Stimulated activated naive CD8-positive, alpha-beta T cell treated with anti-CD3 and anti-CD28 coated beads, Interleukin-15, Interleukin-2, amounts not matched to agents 100 ng/mL and 50 ng/mL, for 24 hours (primary cell): Measurements from ENCODE around the gene NRXN2.

Experiments
- H3K27ac Mint-ChIP-seq: one replicate; pipeline ENCODE4 v1.8.0; 2021; ENCODE audit warnings: mild to moderate bottlenecking, mixed read lengths
- H3K27me3 Mint-ChIP-seq: one replicate; pipeline ENCODE4 v1.8.0; 2021; ENCODE audit warnings: mixed read lengths
- H3K36me3 Mint-ChIP-seq: one replicate; pipeline ENCODE4 v1.8.0; 2021; ENCODE audit warnings: low read depth, mixed read lengths
- H3K4me1 Mint-ChIP-seq: one replicate; pipeline ENCODE4 v1.8.0; 2021; ENCODE audit warnings: low read depth, mixed read lengths
- H3K4me3 Mint-ChIP-seq: one replicate; pipeline ENCODE4 v1.8.0; 2021; ENCODE audit warnings: mild to moderate bottlenecking, mixed read lengths
- H3K9me3 Mint-ChIP-seq: one replicate; pipeline ENCODE4 v1.8.0; 2021; ENCODE audit warnings: mixed read lengths

NRXN2 gene

GRCh38 chr11:64742087-64742888, 19.3 kb upstream of the NRXN2 start:
- no peaks in the 10 kb centered on the region for H3K9me3 Mint-ChIP-seq
- no peaks in the 10 kb centered on the region for H3K36me3 Mint-ChIP-seq
- peak overlapping the region; percentile 58 for H3K4me3 Mint-ChIP-seq
- H3K27me3 Mint-ChIP-seq = peaks cover 7% of the 10 kb centered on the region
- H3K4me1 Mint-ChIP-seq = peaks cover 27% of the 10 kb centered on the region
- H3K27ac Mint-ChIP-seq = no peak overlapping the region

GRCh38 chr11:64741375-64742086, 18.5 kb upstream of the NRXN2 start:
- peak overlapping the region; percentile 20 for H3K4me3 Mint-ChIP-seq
- peaks cover 27% of the 10 kb centered on the region for H3K4me1 Mint-ChIP-seq
- H3K27me3 Mint-ChIP-seq = peaks cover 7% of the 10 kb centered on the region
- H3K27ac Mint-ChIP-seq = no peak overlapping the region
- H3K9me3 Mint-ChIP-seq = no peaks in the 10 kb centered on the region
- no peaks in the 10 kb centered on the region for H3K36me3 Mint-ChIP-seq

- Mint-ChIP-seq H3K27me3 (peaks cover 7% of the 10 kb centered on the region), H3K27ac (no peak overlapping the region), H3K4me3 (no peak overlapping the region), H3K36me3 (no peaks in the 10 kb centered on the region), H3K4me1 (peaks cover 25% of the 10 kb centered on the region), H3K9me3 (no peaks in the 10 kb centered on the region)
Measured at GRCh38 chr11:64739871-64740270, 16.9 kb upstream of the NRXN2 start.

GRCh38 chr11:64736654-64737053, 13.7 kb upstream of the NRXN2 start:
- Mint-ChIP-seq H3K4me3 (no peak overlapping the region), H3K4me1 (peaks cover 14% of the 10 kb centered on the region), H3K27me3 (no peaks in the 10 kb centered on the region), H3K27ac (no peak overlapping the region), H3K36me3 (peaks cover 7% of the 10 kb centered on the region), H3K9me3 (no peaks in the 10 kb centered on the region)

GRCh38 chr11:64735725-64736259, 12.8 kb upstream of the NRXN2 start:
- Mint-ChIP-seq H3K4me3 (no peak overlapping the region), H3K27ac (peak overlapping the region; percentile 11), H3K27me3 (no peaks in the 10 kb centered on the region), H3K9me3 (no peaks in the 10 kb centered on the region), H3K36me3 (peaks cover 9% of the 10 kb centered on the region), H3K4me1 (peaks cover 9% of the 10 kb centered on the region)

- H3K4me3 Mint-ChIP-seq = no peak overlapping the region
- peaks cover 9% of the 10 kb centered on the region for H3K36me3 Mint-ChIP-seq
- H3K9me3 Mint-ChIP-seq = no peaks in the 10 kb centered on the region
- H3K4me1 Mint-ChIP-seq = peaks cover 9% of the 10 kb centered on the region
- H3K27ac Mint-ChIP-seq = peak overlapping the region; percentile 38
- no peaks in the 10 kb centered on the region for H3K27me3 Mint-ChIP-seq
Measured at GRCh38 chr11:64734811-64735724, 12.1 kb upstream of the NRXN2 start.

GRCh38 chr11:64731601-64732000, 8.6 kb upstream of the NRXN2 start:
- Mint-ChIP-seq H3K4me1 (peaks cover 9% of the 10 kb centered on the region), H3K27me3 (no peaks in the 10 kb centered on the region), H3K27ac (no peak overlapping the region), H3K9me3 (no peaks in the 10 kb centered on the region), H3K4me3 (no peak overlapping the region), H3K36me3 (peaks cover 9% of the 10 kb centered on the region)

- Mint-ChIP-seq H3K27ac (no peak overlapping the region), H3K36me3 (peaks cover 9% of the 10 kb centered on the region), H3K4me1 (peaks cover 8% of the 10 kb centered on the region), H3K27me3 (no peaks in the 10 kb centered on the region), H3K4me3 (no peak overlapping the region), H3K9me3 (no peaks in the 10 kb centered on the region)
Measured at GRCh38 chr11:64729851-64730382, 6.9 kb upstream of the NRXN2 start.

GRCh38 chr11:64728757-64729365, 5.9 kb upstream of the NRXN2 start:
- H3K4me3 Mint-ChIP-seq = no peak overlapping the region
- H3K27me3 Mint-ChIP-seq = no peaks in the 10 kb centered on the region
- H3K27ac Mint-ChIP-seq = no peak overlapping the region
- peaks cover 16% of the 10 kb centered on the region for H3K4me1 Mint-ChIP-seq
- peaks cover 7% of the 10 kb centered on the region for H3K36me3 Mint-ChIP-seq
- no peaks in the 10 kb centered on the region for H3K9me3 Mint-ChIP-seq

GRCh38 chr11:64726867-64727530, 4.0 kb upstream of the NRXN2 start:
- Mint-ChIP-seq H3K27ac (no peak overlapping the region), H3K4me1 (peaks cover 16% of the 10 kb centered on the region), H3K9me3 (no peaks in the 10 kb centered on the region), H3K36me3 (peaks cover 6% of the 10 kb centered on the region), H3K27me3 (peaks cover 5% of the 10 kb centered on the region), H3K4me3 (no peak overlapping the region)

GRCh38 chr11:64726211-64726641, 3.2 kb upstream of the NRXN2 start:
- no peak overlapping the region for H3K4me3 Mint-ChIP-seq
- no peak overlapping the region for H3K27ac Mint-ChIP-seq
- H3K4me1 Mint-ChIP-seq = peaks cover 16% of the 10 kb centered on the region
- H3K27me3 Mint-ChIP-seq = peaks cover 12% of the 10 kb centered on the region
- no peaks in the 10 kb centered on the region for H3K9me3 Mint-ChIP-seq
- no peaks in the 10 kb centered on the region for H3K36me3 Mint-ChIP-seq

- Mint-ChIP-seq H3K9me3 (no peaks in the 10 kb centered on the region), H3K27ac (peak overlapping the region; percentile 67), H3K4me3 (no peak overlapping the region), H3K36me3 (no peaks in the 10 kb centered on the region), H3K4me1 (peaks cover 16% of the 10 kb centered on the region), H3K27me3 (peaks cover 17% of the 10 kb centered on the region)
Measured at GRCh38 chr11:64724863-64725532, 2.0 kb upstream of the NRXN2 start.
